Neural crest cell (in vitro differentiated cells): Measurements from ENCODE around the gene PTPN20. TPM values are rescaled to one million over a fixed set of nuclear protein-coding genes. Genes with fewer than 3 reads are reported as not detected.

ENCODE experiments used
- DNase-seq: peaks from one replicate; pipeline ENCODE4 v3.0.0; 2021; ENCODE audit warnings: low read depth, mixed read lengths, low spot score
- H3K27ac Mint-ChIP-seq: one replicate; pipeline ENCODE4 v1.8.0; 2021; ENCODE audit warnings: mild to moderate bottlenecking, mixed read lengths; ENCODE audit not compliant: unreplicated experiment
- H3K27me3 Mint-ChIP-seq: 2 replicates; pipeline ENCODE4 v1.8.0; 2021; ENCODE audit warnings: low read depth, mild to moderate bottlenecking, mixed read lengths
- H3K36me3 Mint-ChIP-seq: 2 replicates; pipeline ENCODE4 v1.8.0; 2021; ENCODE audit warnings: low read depth, mild to moderate bottlenecking, mixed read lengths
- H3K4me1 Mint-ChIP-seq: 2 replicates; pipeline ENCODE4 v1.8.0; 2021; ENCODE audit warnings: mixed read lengths
- H3K4me3 Mint-ChIP-seq: one replicate; pipeline ENCODE4 v1.8.0; 2021; ENCODE audit warnings: mild to moderate bottlenecking, mixed read lengths
- H3K9me3 Mint-ChIP-seq: 2 replicates; pipeline ENCODE4 v1.8.0; 2021; ENCODE audit warnings: mixed read lengths
- CTCF ChIP-seq: fragments of 200-600 bp; sonication (generic); conservative IDR thresholded peaks from 2 replicates; pipeline ENCODE4 v1.5.0; 2021; ENCODE audit warnings: antibody characterized with exemption, mild to moderate bottlenecking
- total RNA-seq: library from RNA; stranded (reverse); gene quantifications from 2 replicates; pipeline ENCODE4 v1.2.1, GENCODE V29; 2021

PTPN20 gene
- total RNA-seq, 1 donor from 2014 or later, result not detected

DNA sequence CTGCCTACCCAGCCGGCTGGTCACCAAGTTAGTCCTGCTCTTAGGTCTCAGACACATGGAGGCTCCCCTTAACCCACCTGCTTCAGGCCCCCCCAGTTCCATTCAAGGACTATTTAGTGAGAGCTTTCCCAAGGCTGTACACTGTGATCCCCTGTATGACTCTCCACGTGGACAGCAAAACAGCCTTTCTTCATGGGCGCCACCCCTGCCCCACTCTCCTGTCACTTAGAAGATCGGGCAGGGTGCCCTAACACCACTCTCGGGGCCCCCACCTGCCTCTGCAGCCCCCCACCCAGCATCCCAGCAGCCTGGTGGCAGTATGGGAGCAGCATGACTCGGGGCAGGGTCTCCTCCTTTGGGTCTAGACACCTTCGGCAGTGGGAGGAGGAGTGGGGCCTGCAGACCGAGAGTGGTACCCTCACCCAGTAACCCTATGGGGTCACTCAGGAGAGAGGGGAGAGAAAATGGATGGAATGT is 116.6 kb downstream of the PTPN20 start:
- Mint-ChIP-seq H3K4me1 (peaks cover 11% of the 10 kb centered on the region), H3K36me3 (no peaks in the 10 kb centered on the region), H3K27ac (peak overlapping the region; percentile 80), H3K9me3 (no peaks in the 10 kb centered on the region), H3K27me3 (no peaks in the 10 kb centered on the region), H3K4me3 (no peak overlapping the region)
- no peak for TF ChIP-seq CTCF
- DNase-seq, result no peak

GRCh38 chr10:47028466-47028865 is 117.2 kb downstream of the PTPN20 start:
- no peak overlapping the region for H3K4me3 Mint-ChIP-seq
- H3K27me3 Mint-ChIP-seq, result no peaks in the 10 kb centered on the region
- H3K9me3 Mint-ChIP-seq, result no peaks in the 10 kb centered on the region
- H3K4me1 Mint-ChIP-seq, result peaks cover 10% of the 10 kb centered on the region
- TF ChIP-seq CTCF, result no peak
- H3K36me3 Mint-ChIP-seq, result no peaks in the 10 kb centered on the region
- DNase-seq, result no peak
- H3K27ac Mint-ChIP-seq, result no peak overlapping the region

- H3K27ac Mint-ChIP-seq, result no peak overlapping the region
- no peaks in the 10 kb centered on the region for H3K9me3 Mint-ChIP-seq
- no peaks in the 10 kb centered on the region for H3K27me3 Mint-ChIP-seq
- H3K4me1 Mint-ChIP-seq, result peaks cover 4% of the 10 kb centered on the region
- DNase-seq, result no peak
- H3K36me3 Mint-ChIP-seq, result no peaks in the 10 kb centered on the region
- no peak for TF ChIP-seq CTCF
- no peak overlapping the region for H3K4me3 Mint-ChIP-seq
These were observed 118.2 kb downstream of the PTPN20 start for GRCh38 chr10:47029181-47030009.

- Mint-ChIP-seq H3K9me3 (no peaks in the 10 kb centered on the region), H3K36me3 (no peaks in the 10 kb centered on the region), H3K4me3 (no peak overlapping the region), H3K27me3 (no peaks in the 10 kb centered on the region), H3K27ac (no peak overlapping the region), H3K4me1 (no peaks in the 10 kb centered on the region)
- no peak for DNase-seq
- TF ChIP-seq CTCF, result no peak
These were observed 119.0 kb downstream of the PTPN20 start for GRCh38 chr10:47030191-47030703.

DNA sequence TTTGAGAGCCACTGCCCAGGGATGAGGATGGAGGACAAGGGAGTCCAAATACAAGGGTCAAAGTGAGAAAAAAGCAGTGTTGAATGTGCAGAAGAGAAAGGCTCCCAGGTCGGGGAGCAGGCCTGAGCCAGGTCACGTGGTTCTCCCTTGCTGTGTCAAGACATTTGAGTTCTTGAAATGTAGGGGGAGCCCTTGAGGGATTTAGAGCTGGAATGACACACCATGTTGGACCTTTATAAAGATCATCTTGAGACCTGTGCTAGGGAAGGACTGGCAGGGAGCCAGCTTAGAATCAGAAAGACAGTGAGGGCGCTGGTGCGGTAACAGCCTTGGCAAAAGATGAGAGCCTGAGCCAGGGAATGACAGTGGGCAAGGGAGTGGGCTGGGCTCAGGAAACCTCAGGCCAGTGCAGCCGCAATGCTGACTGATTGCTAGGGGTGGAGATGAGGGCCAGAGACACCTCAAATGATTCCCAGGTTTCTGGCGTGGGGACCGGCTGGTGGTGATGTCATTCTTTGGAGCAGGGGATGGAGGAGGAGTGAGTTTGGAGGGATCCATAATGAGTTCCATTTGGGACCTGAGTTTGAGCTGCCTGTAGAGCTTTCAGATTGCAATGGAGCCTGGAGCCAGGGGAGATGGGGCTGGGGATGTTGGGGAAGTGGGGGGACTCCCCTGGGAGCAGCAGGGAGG is 120.1 kb downstream of the PTPN20 start:
- Mint-ChIP-seq H3K27ac (peak overlapping the region; percentile 35), H3K4me3 (no peak overlapping the region), H3K9me3 (no peaks in the 10 kb centered on the region), H3K36me3 (no peaks in the 10 kb centered on the region), H3K27me3 (no peaks in the 10 kb centered on the region), H3K4me1 (no peaks in the 10 kb centered on the region)
- peak; percentile 21 for TF ChIP-seq CTCF
- DNase-seq, result no peak
